GM12878 (cell line): ENCODE results near the gene GOLGA7B. TPM values are rescaled to one million over a fixed set of nuclear protein-coding genes. Genes with fewer than 3 reads are reported as not detected.

Experiments
- ATAC-seq: fragments of 200-7000 bp; cut with Tn5 transposase; 3 replicates; pipeline ENCODE4 v1.9.1; 2020; ENCODE audit warnings: mild to moderate bottlenecking, moderate library complexity
- BruUV-seq: library from RNA; stranded (reverse); fragments of 400-500 nt; replicated peaks from 2 replicates; lab custom pipeline; 2021; lab: Mats Ljungman, UMichigan
- CTCF ChIA-PET: fragments of 300-600 bp; sonication (Branson Sonifier 250); formaldehyde crosslinking; extraction: SDS; loops from one replicate; lab custom pipeline; 2021; ENCODE audit warnings: inconsistent platforms; lab: Yijun Ruan, JAX
- POLR2A ChIA-PET: fragments of 350-600 bp; formaldehyde crosslinking; extraction: SDS; loops from one replicate; lab custom pipeline; 2021; ENCODE audit warnings: inconsistent platforms; lab: Charles Lee
- RAD21 ChIA-PET: fragments of 300-600 bp; sonication (Branson Sonifier 250); formaldehyde crosslinking; loops from one replicate; lab custom pipeline; 2023; ENCODE audit warnings: antibody characterized with exemption; ENCODE audit not compliant: unreplicated experiment; lab: Charles Lee
- SMC1A ChIA-PET: fragments of 300-600 bp; sonication (Branson Sonifier 250); formaldehyde crosslinking; loops from one replicate; lab custom pipeline; 2023; ENCODE audit not compliant: unreplicated experiment, uncharacterized antibody; lab: Charles Lee
- DNase-seq: peaks from one replicate; pipeline ENCODE4 v3.0.0-alpha.2; 2011; ENCODE audit warnings: low read depth, low spot score
- FAIRE-seq: peaks from 3 replicates; lab custom pipeline; 2011; peaks lifted over from hg19 to GRCh38; lab: Jason Lieb, UNC
- H2AFZ ChIP-seq: 2 replicates; pipeline ENCODE4 v1.6.0; 2011; ENCODE audit warnings: low read depth, low read length, control low read depth; ENCODE audit not compliant: control insufficient read depth
- H3K27ac ChIP-seq: 2 replicates; pipeline ENCODE4 v1.5.1; 2011; ENCODE audit warnings: control low read depth; ENCODE audit not compliant: control insufficient read depth, insufficient read depth
- H3K27me3 ChIP-seq, 2 experiments: replicated peaks in 1 of 2; 2 replicates each; pipeline versions ENCODE4 v1.6.0 to v1.6.1; 2011; ENCODE audit warnings: low read length in 1 of 2; ENCODE audit not compliant: control insufficient read depth in 2 of 2, insufficient read depth in 2 of 2
- H3K36me3 ChIP-seq, 2 experiments: 2 replicates each; pipeline ENCODE4 v1.5.1; 2011; ENCODE audit warnings: low read length in 1 of 2; ENCODE audit not compliant: control insufficient read depth in 2 of 2, insufficient read depth in 2 of 2
- H3K4me1 ChIP-seq: 2 replicates; pipeline ENCODE4 v1.6.1; 2011; ENCODE audit warnings: mild to moderate bottlenecking, low read length, moderate library complexity, mixed read lengths; ENCODE audit not compliant: control insufficient read depth, insufficient read depth
- H3K4me2 ChIP-seq: 2 replicates; pipeline ENCODE4 v1.6.0; 2011; ENCODE audit warnings: control low read depth; ENCODE audit not compliant: control insufficient read depth, insufficient read depth
- H3K4me3 ChIP-seq: fragments of 200-600 bp; sonication (generic); 2 replicates; pipeline ENCODE4 v1.5.1; 2016
- H3K79me2 ChIP-seq: 2 replicates; pipeline ENCODE4 v1.6.0; 2011; ENCODE audit warnings: low read length; ENCODE audit not compliant: control insufficient read depth, insufficient read depth
- H3K9ac ChIP-seq: 2 replicates; pipeline ENCODE4 v1.8.0; 2011; ENCODE audit warnings: low read length, control low read depth, mixed read lengths; ENCODE audit not compliant: control insufficient read depth, insufficient read depth
- H3K9me3 ChIP-seq: replicated peaks from 3 replicates; pipeline ENCODE4 v1.5.1; 2011; ENCODE audit warnings: mild to moderate bottlenecking, low read length; ENCODE audit not compliant: control insufficient read depth, insufficient read depth
- H4K20me1 ChIP-seq: 2 replicates; pipeline ENCODE4 v1.6.0; 2011; ENCODE audit not compliant: control insufficient read depth, insufficient read depth
- BCLAF1 ChIP-seq: fragments of 450-650 bp; IDR thresholded peaks from 2 replicates; pipeline ENCODE4 v1.6.1; 2017; ENCODE audit warnings: antibody characterized with exemption, mild to moderate bottlenecking, moderate library complexity
- CBX3 ChIP-seq: fragments of 200-600 bp; sonication (generic); IDR thresholded peaks from 2 replicates; pipeline ENCODE4 v1.6.1; 2016; ENCODE audit warnings: low read depth, borderline replicate concordance
- CHD2 ChIP-seq: IDR thresholded peaks from 2 replicates; pipeline ENCODE4 v1.6.1; 2011; ENCODE audit warnings: low read depth, low read length, improper control_type of control experiment, borderline replicate concordance
- DPF2 ChIP-seq: fragments of 450-650 bp; IDR thresholded peaks from 2 replicates; pipeline ENCODE4 v1.6.1; 2017; ENCODE audit warnings: mild to moderate bottlenecking
- E2F8 ChIP-seq: fragments of 450-650 bp; IDR thresholded peaks from 2 replicates; pipeline ENCODE4 v1.6.1; 2018; ENCODE audit warnings: mild to moderate bottlenecking, low read depth, moderate library complexity; ENCODE audit not compliant: partially characterized antibody
- ETV6 ChIP-seq, 2 experiments: fragments of 450-650 bp in 1 of 2; IDR thresholded peaks in 1 of 2; conservative IDR thresholded peaks in 1 of 2; 2 replicates each; pipeline ENCODE4 v1.6.1; 2014; ENCODE audit warnings: antibody characterized with exemption in 1 of 2, borderline replicate concordance in 1 of 2, low read depth in 1 of 2, mild to moderate bottlenecking in 1 of 2, moderate library complexity in 1 of 2
- EZH2 ChIP-seq: IDR thresholded peaks from 2 replicates; pipeline ENCODE4 v1.6.1; 2012; ENCODE audit warnings: low read depth, mild to moderate bottlenecking, control low read depth, inconsistent platforms, low read length, borderline replicate concordance; ENCODE audit not compliant: control insufficient read depth
- HDAC2 ChIP-seq: fragments of 200-600 bp; sonication (generic); IDR thresholded peaks from 2 replicates; pipeline ENCODE4 v1.6.1; 2017
- LARP7 ChIP-seq: fragments of 450-650 bp; IDR thresholded peaks from 2 replicates; pipeline ENCODE4 v1.6.1; 2017; ENCODE audit warnings: mild to moderate bottlenecking
- MYB ChIP-seq: fragments of 150-350 bp; IDR thresholded peaks from 2 replicates; pipeline ENCODE4 v1.6.1; 2014; ENCODE audit warnings: mild to moderate bottlenecking, low read depth, low read length, borderline replicate concordance
- NRF1 ChIP-seq: conservative IDR thresholded peaks from 2 replicates; pipeline ENCODE4 v1.6.1; 2011; ENCODE audit warnings: mild to moderate bottlenecking, low read depth, low read length, improper control_type of control experiment
- PAX8 ChIP-seq: fragments of 450-650 bp; IDR thresholded peaks from 2 replicates; pipeline ENCODE4 v1.6.1; 2017; ENCODE audit warnings: mild to moderate bottlenecking, moderate library complexity
- RAD21 ChIP-seq: IDR thresholded peaks from 2 replicates; pipeline ENCODE4 v1.6.1; 2011; ENCODE audit warnings: mild to moderate bottlenecking, low read depth, low read length, moderate library complexity; ENCODE audit not compliant: insufficient read depth
- SMARCA5 ChIP-seq: fragments of 450-650 bp; IDR thresholded peaks from 2 replicates; pipeline ENCODE4 v1.6.1; 2017; ENCODE audit warnings: mild to moderate bottlenecking
- TBL1XR1 ChIP-seq: IDR thresholded peaks from 2 replicates; pipeline ENCODE4 v1.6.1; 2012; ENCODE audit warnings: low read depth, low read length, improper control_type of control experiment
- TCF3 ChIP-seq: IDR thresholded peaks from 2 replicates; pipeline ENCODE4 v1.6.1; 2012; ENCODE audit warnings: low read depth, mild to moderate bottlenecking, low read length, borderline replicate concordance; ENCODE audit not compliant: insufficient read depth
- ZNF207 ChIP-seq: fragments of 450-650 bp; IDR thresholded peaks from 2 replicates; pipeline ENCODE4 v1.6.1; 2014; ENCODE audit warnings: antibody characterized with exemption, mild to moderate bottlenecking, borderline replicate concordance
- ZSCAN29 ChIP-seq: fragments of 450-650 bp; IDR thresholded peaks from 2 replicates; pipeline ENCODE4 v1.6.1; 2017; ENCODE audit warnings: mild to moderate bottlenecking, moderate library complexity
- WGBS: methylation state at CpG from one replicate; pipeline ENCODE4 v1.1.6; 2016; ENCODE audit warnings: low lambda C conversion rate; ENCODE audit not compliant: insufficient replicate concordance, insufficient coverage; ENCODE audit errors: missing lambda C conversion rate; 5-methylcytosine and 5-hydroxymethylcytosine counted together
- in situ Hi-C: fragments of 300-500 bp; cut with MboI; formaldehyde crosslinking; loops from 9 replicates; pipeline ENCODE4 v1.14.3; 2018; ENCODE audit warnings: mixed read lengths
- intact Hi-C: fragments of 100-400 bp; cut with micrococcal nuclease; formaldehyde crosslinking; loops from one replicate; pipeline ENCODE4 v1.14.2; 2022; ENCODE audit not compliant: unreplicated experiment
- polyA plus RNA-seq, 11 experiments: library from polyadenylated mRNA; depleted of rRNA in 4 of 11; unstranded in 6 of 11; stranded (reverse) in 5 of 11; fragments of >200 nt; fragmentation: Nextera tagmentation in 4 of 11; fragmentation: Illumina TruSeq in 1 of 11; extraction: Ambion mirVana in 4 of 11; extraction: Trizol in 1 of 11; gene quantifications; 1 replicate in 1 of 11; 2 replicates in 10 of 11; pipeline versions ENCODE4 v1.2.1 to v1.2.3, GENCODE V29; 2011 to 2016; ENCODE audit warnings: inconsistent platforms in 2 of 11, missing spikeins in 2 of 11, low read depth in 1 of 11
- total RNA-seq, 4 experiments: library from RNA; depleted of rRNA in 3 of 4; stranded (reverse); fragments of >200 nt in 3 of 4; fragmentation: Illumina TruSeq in 1 of 4; extraction: Trizol in 1 of 4; gene quantifications; 2 replicates each; pipeline versions ENCODE4 v1.2.1 to v1.2.3, GENCODE V29; 2013 to 2021

Gene GOLGA7B
- total and polyA plus RNA-seq, 10 of the 15 experiments (the other 5 are each of a cell fraction or from before 2014, with no cell fraction given): 0.01 to 0.02 (median 0.01) TPM; not detected in 7

DNA sequence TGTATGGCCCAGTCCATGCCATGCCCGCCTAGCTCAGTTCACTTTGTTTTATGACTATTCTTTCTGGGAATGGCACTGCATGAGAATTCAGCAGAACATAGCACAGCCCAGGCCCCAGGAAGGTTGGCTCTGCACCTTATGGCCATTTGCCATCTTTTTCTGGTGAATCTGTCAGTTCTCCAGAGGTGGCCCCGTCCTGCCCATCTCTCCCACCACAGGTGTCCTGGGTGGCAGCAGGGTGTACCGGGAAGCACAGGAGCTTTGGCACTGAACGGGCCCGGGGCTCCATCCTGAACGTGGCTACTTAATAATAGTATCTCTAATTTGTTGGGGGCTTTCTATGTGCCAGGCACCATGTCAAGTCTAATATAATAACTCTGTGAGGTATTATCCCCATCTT lies 24.7 kb downstream of the GOLGA7B start:
- ATAC-seq (no peak), FAIRE-seq (no peak), DNase-seq (no peak)
- Histone ChIP-seq H3K4me3 (no peak overlapping the region), H4K20me1 (no peaks in the 10 kb centered on the region), H3K79me2 (no peaks in the 10 kb centered on the region), H3K9me3 (no peaks in the 10 kb centered on the region), H3K4me2 (no peak overlapping the region), H2AFZ (no peak overlapping the region), H3K27ac (no peak overlapping the region), H3K9ac (no peak overlapping the region), H3K27me3 (no peaks in the 10 kb centered on the region; a peak in 2 of 4 replicates), H3K36me3 (no peaks in the 10 kb centered on the region), H3K4me1 (peaks cover under 1% of the 10 kb centered on the region; the same call in 1 of the 2 replicates)
- WGBS: 18% methylated on average over 6 of the region's 6 CpGs
- ChIA-PET CTCF (no interaction called here), SMC1A (no interaction called here), POLR2A (no interaction called here), RAD21 (interaction anchor here (1.1 kb wide), 1 partner anchor 84 kb away, joined by 3 read pairs; no protein-coding TSS in a partner anchor)
- no TSS peak for BruUV-seq
- TF ChIP-seq E2F8 (no peak), PAX8 (no peak), TCF3 (no peak), BCLAF1 (no peak), SMARCA5 (no peak), TBL1XR1 (no peak), LARP7 (no peak), EZH2 (no peak), HDAC2 (no peak), ZSCAN29 (no peak), ZNF207 (no peak), ETV6 (conservative IDR thresholded peaks at IDR 0.05 in 1 of 2, IDR thresholded peaks at IDR 0.05 in 1 of 2; ENCODE audit: borderline replicate concordance in 1 of 2, low read depth in 1 of 2) (no peak), MYB (no peak), CHD2 (no peak), CBX3 (no peak), NRF1 (no peak), RAD21 (no peak), DPF2 (no peak)
- intact Hi-C loops (no loop called here), in situ Hi-C loops (no loop called here)
